ACC112 (cell line): Measurements from ENCODE around the gene C11orf21.
"Not testable (repeated sequence)": the region's sequence is repeated elsewhere in the genome, so short reads cannot be mapped to it uniquely, and the experiment has no call there.

Experiments used
- H2AFZ ChIP-seq: fragments of 200-600 bp; sonication (generic); one replicate; pipeline ENCODE4 v1.6.0; 2017; ENCODE audit warnings: antibody characterized with exemption, low read length; ENCODE audit not compliant: unreplicated experiment
- H3K27ac ChIP-seq: fragments of 200-600 bp; sonication (generic); 2 replicates; pipeline ENCODE4 v1.5.1; 2014; ENCODE audit warnings: low read depth, mild to moderate bottlenecking, antibody characterized with exemption, low read length, moderate library complexity
- H3K27me3 ChIP-seq: fragments of 200-600 bp; sonication (generic); 2 replicates; pipeline ENCODE4 v1.6.1; 2014; ENCODE audit warnings: mild to moderate bottlenecking, antibody characterized with exemption, low read length, moderate library complexity, mixed read lengths; ENCODE audit not compliant: insufficient read depth
- H3K36me3 ChIP-seq: fragments of 200-600 bp; sonication (generic); 2 replicates; pipeline ENCODE4 v1.6.1; 2016; ENCODE audit warnings: mild to moderate bottlenecking, antibody characterized with exemption, low read length, moderate library complexity, mixed read lengths; ENCODE audit not compliant: insufficient read depth
- H3K4me1 ChIP-seq: fragments of 200-600 bp; sonication (generic); one replicate; pipeline ENCODE4 v1.6.1; 2016; ENCODE audit warnings: low read length, mixed read lengths; ENCODE audit not compliant: insufficient read depth, unreplicated experiment, control insufficient read depth
- H3K4me3 ChIP-seq: fragments of 200-600 bp; sonication (generic); 2 replicates; pipeline ENCODE4 v1.5.1; 2014; ENCODE audit warnings: mild to moderate bottlenecking, low read depth, low read length
- H3K79me2 ChIP-seq: fragments of 200-600 bp; sonication (generic); one replicate; pipeline ENCODE4 v1.6.0; 2016; ENCODE audit warnings: low read length; ENCODE audit not compliant: control insufficient read depth, unreplicated experiment, insufficient read depth

The C11orf21 gene

DNA sequence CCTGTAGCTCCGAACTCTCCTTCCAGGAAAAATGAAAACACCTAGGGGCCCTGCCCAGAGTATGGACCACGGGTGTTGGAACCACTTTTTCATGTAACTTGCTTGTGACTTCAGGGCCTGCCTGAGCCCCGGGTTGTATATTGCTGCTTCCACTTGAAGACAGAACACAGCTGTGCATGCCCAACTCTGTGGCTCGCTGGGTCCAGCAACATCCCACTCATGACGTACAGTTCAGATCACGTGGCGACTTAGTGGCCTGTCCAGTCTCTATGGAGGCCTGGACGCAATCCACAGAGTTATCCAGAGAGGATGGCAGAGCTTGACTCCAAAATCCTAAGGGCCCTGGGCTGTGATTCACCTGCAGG lies 6.8 kb downstream of the C11orf21 start:
- Histone ChIP-seq H3K27ac (no peak overlapping the region), H3K36me3 (no peaks in the 10 kb centered on the region), H3K4me1 (no peaks in the 10 kb centered on the region), H3K79me2 (no peaks in the 10 kb centered on the region), H3K27me3 (peaks cover 33% of the 10 kb centered on the region), H2AFZ (no peak overlapping the region), H3K4me3 (no peak overlapping the region)

DNA sequence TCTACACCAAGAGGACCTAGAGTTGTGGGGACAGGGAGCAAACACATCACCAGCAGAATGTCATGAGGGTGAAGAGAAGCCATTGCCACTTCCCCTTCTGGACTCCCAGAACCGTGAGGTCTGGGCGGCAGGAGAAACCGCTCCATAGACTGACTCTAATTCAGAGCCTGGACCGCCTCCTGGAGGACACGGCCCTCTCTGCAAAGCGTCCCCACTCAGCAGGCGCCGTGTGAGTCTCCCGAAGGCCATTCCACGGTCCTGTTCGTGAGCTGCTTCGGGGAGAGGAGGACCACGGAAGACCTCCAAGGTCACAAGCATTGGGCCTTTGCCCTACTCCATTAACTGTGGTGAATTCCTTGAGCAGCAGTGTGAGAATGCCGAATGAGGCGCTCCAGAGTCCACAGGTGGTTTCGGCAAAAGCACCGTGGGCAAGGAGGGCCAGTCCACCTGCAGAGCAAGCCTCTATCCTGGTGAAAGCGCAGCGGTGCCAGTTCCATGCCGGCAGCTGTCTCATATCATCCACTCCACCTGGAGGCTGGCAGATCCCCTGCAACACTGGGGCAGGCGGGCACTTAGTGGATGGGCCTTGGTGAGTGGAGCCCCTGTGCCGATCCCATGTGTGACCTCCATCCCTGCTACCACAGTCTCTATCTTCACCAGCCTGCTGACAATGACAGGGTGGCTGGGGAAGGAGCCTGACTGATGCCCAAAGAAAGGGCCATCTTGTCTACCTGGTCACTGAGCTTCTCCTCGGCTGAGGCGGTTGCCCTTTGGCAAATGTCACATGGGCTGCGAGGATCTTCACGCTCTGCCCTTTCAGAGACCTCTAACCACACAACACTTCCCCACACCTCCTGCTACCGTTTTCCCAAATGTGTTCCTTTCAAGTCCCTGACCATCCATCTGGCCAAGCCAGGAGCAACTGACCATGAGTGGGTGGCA lies 7.5 kb downstream of the C11orf21 start:
- H3K79me2 ChIP-seq: no peaks in the 10 kb centered on the region
- H3K36me3 ChIP-seq: no peaks in the 10 kb centered on the region
- peaks cover 40% of the 10 kb centered on the region for H3K27me3 ChIP-seq
- H3K4me1 ChIP-seq: no peaks in the 10 kb centered on the region
- no peak overlapping the region for H3K27ac ChIP-seq
- no peak overlapping the region for H3K4me3 ChIP-seq
- no peak overlapping the region for H2AFZ ChIP-seq

DNA sequence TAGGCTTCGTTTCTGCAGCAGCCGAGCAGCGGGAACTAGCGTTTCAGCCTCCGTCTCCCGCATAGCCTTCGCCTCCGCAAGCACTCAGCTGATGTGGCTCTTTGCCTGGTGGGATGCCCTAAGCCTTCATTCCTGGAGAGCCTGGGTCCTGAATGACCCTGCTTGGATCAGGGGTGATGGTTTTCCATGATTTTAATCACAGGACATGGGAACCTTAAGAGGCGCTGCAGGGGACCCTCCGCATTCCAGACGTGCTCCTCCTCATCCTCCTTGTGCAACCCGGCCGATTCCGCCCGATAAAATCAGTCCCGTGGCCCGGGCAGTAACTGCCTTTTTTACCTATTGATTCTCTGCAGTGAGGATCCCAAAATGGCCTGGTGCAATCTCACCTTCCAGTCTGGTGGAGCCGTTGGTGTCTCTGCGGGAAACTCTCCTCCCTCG lies 8.2 kb downstream of the C11orf21 start:
- no peak overlapping the region for H2AFZ ChIP-seq
- H3K36me3 ChIP-seq: no peaks in the 10 kb centered on the region
- no peaks in the 10 kb centered on the region for H3K4me1 ChIP-seq
- H3K4me3 ChIP-seq: no peak overlapping the region
- H3K27ac ChIP-seq: no peak overlapping the region
- peaks cover 45% of the 10 kb centered on the region for H3K27me3 ChIP-seq
- no peaks in the 10 kb centered on the region for H3K79me2 ChIP-seq

DNA sequence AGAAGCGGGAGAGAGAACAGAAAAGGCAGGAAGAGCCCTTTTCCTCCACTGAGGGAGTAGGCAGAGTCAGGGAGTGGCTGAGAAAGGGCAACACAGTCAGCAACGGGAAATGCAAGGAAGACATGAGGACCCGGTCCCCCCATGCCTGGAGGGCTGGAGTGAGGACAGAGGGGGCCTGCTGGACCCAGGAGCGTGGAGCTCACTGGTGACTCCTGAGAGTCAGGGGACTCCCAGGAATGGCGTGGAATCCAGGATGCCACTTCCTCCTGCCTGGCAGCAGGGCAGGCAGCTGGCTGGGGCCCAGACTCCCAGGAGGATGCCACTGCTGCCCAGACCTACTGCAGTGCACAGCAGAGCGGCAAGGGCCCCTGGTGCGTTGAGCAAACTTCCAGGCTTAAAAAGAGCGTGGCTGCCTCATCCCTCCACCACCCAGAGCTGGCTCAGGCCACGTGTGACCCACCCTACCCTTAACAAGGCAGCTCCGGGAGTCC lies 11.3 kb downstream of the C11orf21 start:
- H3K79me2 ChIP-seq: no peaks in the 10 kb centered on the region
- H3K27me3 ChIP-seq: peaks cover 51% of the 10 kb centered on the region
- H3K36me3 ChIP-seq: no peaks in the 10 kb centered on the region
- H3K27ac ChIP-seq: no peak overlapping the region
- no peak overlapping the region for H3K4me3 ChIP-seq
- H2AFZ ChIP-seq: no peak overlapping the region
- no peaks in the 10 kb centered on the region for H3K4me1 ChIP-seq

DNA sequence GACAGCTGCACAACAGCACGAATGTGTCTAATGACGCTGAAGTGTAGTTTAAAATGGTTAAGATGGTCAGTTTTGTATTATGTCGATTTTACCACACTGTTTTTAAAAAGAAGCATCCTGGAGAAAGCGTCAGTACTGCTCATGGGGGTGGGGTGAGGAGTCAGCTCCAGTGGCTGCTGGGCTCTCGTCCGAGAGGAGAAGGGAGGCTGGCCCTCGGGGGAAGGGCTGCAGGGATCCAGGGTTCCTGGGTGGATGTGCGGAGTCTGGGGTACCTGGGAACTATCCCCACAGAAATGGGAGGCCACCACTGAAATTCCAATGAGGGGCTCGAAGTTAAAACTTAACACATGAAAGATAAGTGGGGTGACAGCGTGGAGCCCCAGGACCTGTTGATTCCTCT lies 11.9 kb downstream of the C11orf21 start:
- Histone ChIP-seq H3K79me2 (no peaks in the 10 kb centered on the region), H3K4me3 (no peak overlapping the region), H3K27me3 (peaks cover 52% of the 10 kb centered on the region), H2AFZ (no peak overlapping the region), H3K4me1 (no peaks in the 10 kb centered on the region), H3K36me3 (no peaks in the 10 kb centered on the region), H3K27ac (no peak overlapping the region)

DNA sequence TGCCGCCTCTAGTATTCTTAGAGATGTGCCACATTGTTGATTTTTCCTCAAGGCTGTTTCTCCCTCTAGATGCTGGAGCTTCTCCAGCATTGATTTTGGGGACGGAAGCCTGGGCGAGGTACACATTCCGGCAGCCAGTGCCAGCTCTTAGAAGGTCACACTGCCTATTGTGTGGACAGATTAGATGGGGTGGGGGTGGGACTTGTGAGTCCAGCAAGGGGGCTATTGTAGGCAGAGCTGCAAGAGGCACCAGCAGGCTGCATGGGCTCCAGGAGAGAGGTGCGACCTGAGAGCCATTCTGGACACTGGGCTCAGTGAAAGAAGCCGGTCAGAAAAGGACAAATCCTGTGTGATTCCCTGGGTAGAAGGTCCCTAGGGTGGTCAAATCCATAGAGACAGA lies 12.4 kb downstream of the C11orf21 start:
- no peak overlapping the region for H3K4me3 ChIP-seq
- peaks cover 57% of the 10 kb centered on the region for H3K27me3 ChIP-seq
- no peak overlapping the region for H3K27ac ChIP-seq
- no peak overlapping the region for H2AFZ ChIP-seq
- no peaks in the 10 kb centered on the region for H3K36me3 ChIP-seq
- no peaks in the 10 kb centered on the region for H3K79me2 ChIP-seq
- H3K4me1 ChIP-seq: no peaks in the 10 kb centered on the region

DNA sequence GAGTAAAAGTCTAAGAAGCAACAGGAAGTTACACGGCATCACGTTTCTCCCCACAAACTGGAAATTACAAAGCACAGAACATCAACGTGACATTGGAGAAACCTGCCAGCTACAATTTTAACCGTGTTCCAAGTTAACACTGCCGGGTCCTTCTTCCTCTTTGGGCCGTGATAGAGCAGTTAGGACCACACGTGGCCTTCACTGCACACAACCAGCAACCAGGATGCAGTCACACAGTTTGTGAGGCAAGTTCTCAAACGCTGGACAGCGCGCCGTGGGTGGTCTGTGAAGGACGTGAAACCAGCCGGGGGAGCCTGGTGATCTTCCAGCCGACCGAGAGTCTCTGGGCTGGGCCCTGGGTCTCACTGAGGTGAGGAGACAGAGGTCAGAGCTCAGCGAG lies 14.6 kb downstream of the C11orf21 start:
- Histone ChIP-seq H3K4me1 (no peaks in the 10 kb centered on the region), H3K27ac (no peak overlapping the region), H3K27me3 (peaks cover 68% of the 10 kb centered on the region)

DNA sequence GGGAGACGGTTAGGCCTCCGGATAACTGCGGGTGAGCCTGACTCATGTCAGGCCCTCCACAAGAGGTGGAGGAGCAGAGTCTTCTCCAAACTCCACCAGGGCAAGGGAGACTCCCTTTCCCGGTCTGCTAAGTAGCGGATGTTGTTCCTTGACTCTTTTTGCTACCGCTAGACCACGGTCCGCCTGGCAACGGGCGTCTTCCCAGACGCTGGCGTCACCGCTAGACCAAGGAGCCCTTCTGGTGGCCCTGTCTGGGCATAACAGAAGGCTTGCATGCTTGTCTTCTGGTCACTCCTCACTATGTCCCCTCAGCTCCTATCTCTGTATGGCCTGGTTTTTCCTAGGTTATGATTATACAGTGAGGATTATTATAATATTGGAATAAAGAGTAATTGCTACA lies 15.4 kb downstream of the C11orf21 start:
- not testable (repeated sequence) for H3K79me2 ChIP-seq, H3K4me1 ChIP-seq, H3K4me3 ChIP-seq, H2AFZ ChIP-seq, H3K36me3 ChIP-seq, H3K27ac ChIP-seq
- peaks cover 76% of the 10 kb centered on the region for H3K27me3 ChIP-seq

More for the DNA sequence above, 14.6 kb downstream of the C11orf21 start:
- no peak overlapping the region for H2AFZ ChIP-seq
- no peak overlapping the region for H3K4me3 ChIP-seq
- H3K36me3 ChIP-seq: no peaks in the 10 kb centered on the region
- H3K79me2 ChIP-seq: no peaks in the 10 kb centered on the region

DNA sequence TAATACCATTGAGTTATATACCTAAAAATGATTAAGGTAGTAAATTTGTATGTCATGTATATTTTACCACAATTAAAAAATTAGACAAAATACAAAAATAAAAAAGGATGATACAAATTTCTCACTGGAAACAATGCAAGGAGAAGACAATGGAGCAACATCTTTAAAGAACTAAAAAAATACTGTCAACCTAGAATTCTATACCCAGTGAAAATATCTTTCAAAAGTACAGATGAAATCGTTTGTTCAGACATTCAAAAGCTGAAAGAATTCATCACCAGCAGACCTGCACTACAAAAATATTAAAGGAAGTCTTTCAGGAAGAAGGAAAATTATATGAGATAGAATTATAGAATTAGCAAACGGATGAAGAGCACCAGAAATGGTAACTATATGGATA lies 21.5 kb downstream of the C11orf21 start:
- Histone ChIP-seq H3K79me2 (no peaks in the 10 kb centered on the region), H3K27ac (no peak overlapping the region), H3K4me1 (no peaks in the 10 kb centered on the region), H3K4me3 (no peak overlapping the region), H2AFZ (no peak overlapping the region), H3K36me3 (no peaks in the 10 kb centered on the region), H3K27me3 (peaks cover 88% of the 10 kb centered on the region)

DNA sequence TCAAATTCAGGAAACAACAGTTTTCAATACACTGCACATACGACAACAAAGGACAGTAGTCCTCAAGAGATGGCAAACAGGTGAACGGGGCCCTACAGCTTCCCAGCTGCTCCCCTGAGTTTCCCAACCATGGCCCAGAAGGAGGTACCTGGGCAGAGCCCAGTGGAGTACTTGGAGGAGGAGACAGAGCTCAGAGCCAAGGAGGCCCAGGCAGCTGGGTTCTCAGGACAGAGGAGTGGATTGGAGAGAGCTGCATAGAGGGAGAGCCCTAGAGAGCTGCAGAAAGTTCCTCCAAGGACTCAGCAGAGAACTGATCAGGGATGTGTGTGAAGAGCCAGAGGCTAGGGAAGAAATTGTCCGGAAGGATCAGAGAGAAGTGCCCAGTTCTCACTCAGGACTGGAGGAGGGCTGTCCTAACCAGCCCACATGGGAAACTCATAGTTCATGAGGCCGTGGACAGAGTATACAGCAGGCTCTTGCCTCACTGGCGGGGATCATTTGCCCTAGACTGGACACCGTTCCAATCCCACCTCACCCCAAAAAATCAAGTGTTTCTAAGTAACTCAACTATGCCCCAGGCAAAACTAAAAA lies 23.7 kb downstream of the C11orf21 start:
- Histone ChIP-seq H3K4me1 (no peaks in the 10 kb centered on the region), H2AFZ (no peak overlapping the region), H3K27ac (no peak overlapping the region), H3K79me2 (no peaks in the 10 kb centered on the region), H3K36me3 (no peaks in the 10 kb centered on the region), H3K4me3 (no peak overlapping the region), H3K27me3 (peaks cover 89% of the 10 kb centered on the region)

DNA sequence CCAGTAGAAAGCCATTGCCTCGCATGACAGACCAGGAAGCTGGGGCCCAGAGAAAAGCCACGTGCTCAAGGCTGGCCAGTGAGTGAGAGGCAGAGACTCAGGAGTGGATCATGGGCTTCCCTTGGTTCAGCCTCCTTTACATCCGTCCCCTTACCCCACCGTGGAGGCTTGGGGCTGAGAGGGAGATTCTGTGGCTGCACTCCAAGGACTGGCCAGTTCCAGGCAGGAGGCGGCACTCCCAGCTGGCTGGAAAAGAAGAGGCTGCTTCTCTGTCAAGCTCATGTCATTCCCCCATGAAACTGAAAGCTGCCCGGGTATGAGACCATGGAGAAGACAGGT lies 24.7 kb downstream of the C11orf21 start:
- no peaks in the 10 kb centered on the region for H3K4me1 ChIP-seq
- no peak overlapping the region for H3K27ac ChIP-seq
- H2AFZ ChIP-seq: no peak overlapping the region
- H3K4me3 ChIP-seq: no peak overlapping the region
- H3K79me2 ChIP-seq: no peaks in the 10 kb centered on the region
- H3K36me3 ChIP-seq: no peaks in the 10 kb centered on the region
- peaks cover 89% of the 10 kb centered on the region for H3K27me3 ChIP-seq
